Measurements from ENCODE around the gene PI4KA.
"Not testable (repeated sequence)": the region's sequence is repeated elsewhere in the genome, so short reads cannot be mapped to it uniquely, and the experiment has no call there.

PI4KA gene

GRCh38 chr22:20720692-20721408 lies 137.8 kb downstream of the PI4KA start:
- ATAC-seq: no peak

DNA sequence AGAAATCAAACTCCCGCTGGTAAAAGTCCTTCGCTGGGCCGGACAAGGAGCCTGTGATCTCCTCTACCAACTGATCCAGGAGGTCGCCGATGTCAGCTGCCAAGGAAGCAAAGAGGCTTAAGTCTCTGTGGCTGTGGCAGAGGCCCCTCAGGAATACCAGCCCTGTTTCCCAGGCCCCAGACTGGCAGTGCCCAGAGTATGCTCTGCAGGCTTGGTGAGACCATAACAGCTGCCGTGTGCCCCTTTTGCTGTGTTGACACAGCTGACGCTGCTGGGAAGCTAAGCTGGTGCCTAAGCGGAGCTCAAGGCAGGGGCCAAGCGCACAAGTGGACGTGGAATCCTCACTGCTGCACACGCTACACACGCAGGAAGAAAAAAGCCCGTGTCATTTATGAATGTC lies 139.9 kb downstream of the PI4KA start:
- ATAC-seq: not testable (repeated sequence)

DNA sequence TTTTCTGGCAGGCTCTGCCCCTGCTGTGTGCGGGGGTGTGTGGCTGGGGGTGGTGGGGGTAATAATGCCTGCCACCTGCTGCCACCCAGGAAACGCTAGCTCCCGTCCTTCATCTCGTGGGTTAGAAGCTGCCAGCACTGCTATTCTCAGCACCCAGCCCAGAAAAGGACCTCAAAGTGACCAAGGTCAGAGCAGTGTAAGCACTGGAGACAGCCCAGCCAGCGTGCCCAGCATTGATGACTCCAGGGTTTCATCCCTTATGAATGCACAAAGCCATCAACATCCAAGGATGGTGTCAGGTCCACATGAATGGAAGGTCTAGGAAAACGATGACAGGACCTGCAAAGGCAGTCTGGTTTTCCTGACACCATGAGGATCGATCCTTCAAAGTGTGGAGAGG lies 140.6 kb downstream of the PI4KA start:
- ATAC-seq: not testable (repeated sequence)

DNA sequence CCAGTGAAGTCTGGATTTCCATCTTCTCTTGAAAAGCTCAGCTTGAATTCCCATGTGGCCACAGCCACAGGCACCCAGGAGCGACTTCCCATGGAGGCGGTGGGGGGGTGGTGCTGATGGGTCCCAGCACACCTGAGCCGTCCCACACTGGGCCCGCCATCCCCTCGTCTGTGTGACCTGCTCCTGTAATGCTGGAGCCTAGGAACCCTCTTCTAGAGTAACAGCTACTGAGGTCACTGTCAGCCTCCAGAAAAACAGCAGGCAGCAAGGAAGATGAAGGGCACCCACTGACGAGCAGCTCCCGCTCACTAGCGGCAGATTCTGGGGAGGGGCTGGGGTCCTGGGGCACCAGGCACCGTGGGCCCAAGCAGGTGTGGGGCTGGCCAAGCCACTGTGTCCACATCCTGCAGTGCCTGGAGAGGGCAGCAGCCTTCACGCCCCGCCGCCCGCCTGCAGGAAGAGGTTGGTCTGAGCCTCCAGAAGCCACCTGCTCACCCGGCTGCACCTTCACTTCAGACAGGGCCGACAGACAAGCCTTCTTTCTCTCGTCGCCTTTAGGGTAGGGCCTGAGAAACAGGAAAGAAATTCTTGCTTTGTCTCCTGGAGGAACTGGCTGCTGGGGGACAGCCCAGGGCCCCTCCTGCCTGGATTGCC lies 141.3 kb downstream of the PI4KA start:
- ATAC-seq: not testable (repeated sequence)

DNA sequence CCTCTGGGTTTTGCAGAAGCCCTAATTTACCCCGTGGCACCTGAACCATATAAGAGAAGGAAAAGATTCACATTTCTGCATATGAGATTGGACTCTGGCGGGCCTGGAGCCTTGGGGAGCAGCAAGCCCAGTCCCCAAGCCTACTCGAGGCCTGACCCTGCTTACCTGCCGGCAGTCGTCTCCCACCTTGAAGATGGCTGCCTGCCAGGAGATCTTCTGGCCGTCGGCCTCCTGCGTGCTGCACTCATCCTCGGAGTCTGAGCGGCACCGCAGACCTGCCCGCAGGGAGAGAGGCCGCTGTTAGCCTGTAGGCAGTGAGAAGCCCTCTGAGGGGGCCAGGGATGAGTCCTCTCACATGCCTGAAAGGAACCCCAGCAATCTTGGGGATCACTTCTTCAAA lies 145.5 kb downstream of the PI4KA start:
- not testable (repeated sequence) for ATAC-seq

DNA sequence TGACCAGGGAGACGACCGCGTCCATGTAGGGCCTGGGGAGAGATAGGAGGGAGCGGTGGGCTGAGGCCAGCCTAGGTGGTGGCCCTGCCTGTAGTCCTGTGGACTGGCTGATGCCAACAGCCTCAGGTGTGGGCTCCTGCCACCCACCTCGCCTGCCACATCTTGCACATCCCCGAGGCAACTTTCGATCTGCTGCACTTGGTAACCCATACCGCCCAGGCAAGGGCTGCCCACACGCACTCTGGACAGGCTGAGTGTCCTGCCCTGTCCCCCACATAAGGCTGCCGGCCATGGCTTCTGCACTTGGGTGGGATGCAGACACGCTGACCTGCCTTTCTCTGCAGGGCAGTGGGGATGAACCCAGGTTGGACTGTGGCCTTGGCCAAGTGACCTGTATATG lies 148.6 kb downstream of the PI4KA start:
- ATAC-seq: not testable (repeated sequence)

DNA sequence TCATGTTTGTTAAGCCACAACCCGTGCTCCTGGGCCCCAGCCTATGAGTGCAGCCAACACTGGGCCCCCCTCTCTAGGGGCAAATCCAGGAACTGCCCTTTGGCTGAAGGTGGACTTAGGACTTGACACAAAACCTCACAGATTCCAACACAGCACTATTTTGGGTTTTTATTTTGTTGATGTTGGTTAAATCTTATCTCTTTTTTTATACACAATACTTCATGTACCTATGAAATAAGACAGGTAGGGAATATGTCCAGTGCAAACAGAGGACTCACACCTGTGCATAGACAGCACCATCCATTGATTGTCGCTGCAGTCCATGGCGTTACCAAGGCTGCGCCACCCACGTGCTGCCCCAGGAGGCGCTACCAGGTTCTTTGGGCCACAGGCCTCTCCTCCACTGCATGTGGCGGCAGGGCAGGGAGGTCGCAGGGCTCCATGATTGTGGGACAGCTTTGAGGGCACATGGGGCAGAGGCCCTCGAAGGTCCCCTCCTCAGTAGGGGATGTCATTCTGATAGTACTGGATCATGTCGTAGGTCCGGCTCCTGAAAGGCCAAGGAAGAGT lies 151.0 kb downstream of the PI4KA start:
- ATAC-seq: not testable (repeated sequence)

DNA sequence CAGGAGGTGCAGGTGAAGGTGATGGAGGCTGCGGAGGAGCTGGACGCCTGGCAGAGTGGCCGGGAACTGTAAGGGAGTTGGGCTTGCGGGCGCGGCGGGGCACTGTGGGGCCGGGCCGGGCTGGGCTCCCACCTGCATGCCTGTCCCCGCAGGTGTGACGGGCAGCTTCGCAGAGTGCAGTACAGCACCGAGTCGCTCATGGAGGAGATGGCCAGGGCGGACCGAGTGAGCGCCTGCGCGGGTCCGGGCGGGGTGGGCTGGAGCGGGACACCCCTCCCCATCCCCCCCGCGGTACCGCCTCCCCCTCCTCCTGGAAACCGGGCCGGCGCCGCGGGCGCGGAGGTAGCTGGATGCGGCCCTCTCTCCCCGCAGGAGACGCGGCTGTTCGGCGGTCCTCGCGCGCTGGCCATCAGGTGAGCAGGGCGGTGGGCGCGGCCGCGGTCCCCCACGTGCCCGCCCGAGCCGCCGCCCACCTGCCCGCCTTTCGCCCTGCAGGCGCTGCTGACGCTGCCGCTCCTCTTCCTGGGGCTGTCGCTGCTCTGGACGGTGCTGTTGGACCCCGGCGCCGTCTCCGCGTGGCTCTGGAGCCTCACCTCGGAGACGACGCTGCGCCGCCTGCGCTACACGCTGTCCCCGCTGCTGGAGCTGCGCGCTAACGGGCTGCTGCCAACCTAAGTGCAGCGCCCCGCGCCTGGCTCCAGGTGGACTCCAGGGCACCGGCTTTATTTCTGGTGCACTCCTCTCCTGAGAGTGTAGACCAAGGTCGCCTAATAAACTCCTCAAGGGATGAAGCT lies 154.6 kb downstream of the PI4KA start:
- ATAC-seq: not testable (repeated sequence)

DNA sequence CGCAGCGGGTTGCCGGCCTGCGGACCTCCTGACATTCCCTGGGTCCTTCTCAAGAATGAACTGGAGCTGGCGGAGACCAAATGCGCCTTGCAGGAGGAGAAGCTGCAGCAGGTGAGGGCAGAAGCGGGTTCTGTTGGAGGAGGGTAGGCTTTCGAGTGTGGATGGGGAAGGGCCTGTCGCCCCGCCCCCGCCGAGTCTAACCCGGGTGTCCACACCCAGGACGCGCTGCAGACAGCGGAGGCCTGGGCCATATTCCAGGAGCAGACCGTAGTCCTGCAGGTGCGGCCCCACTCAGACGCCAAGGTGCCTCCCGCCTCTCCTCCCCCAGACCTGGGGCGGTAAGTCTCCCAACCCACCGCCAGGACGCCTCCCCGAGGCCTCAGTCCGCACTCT lies 155.2 kb downstream of the PI4KA start:
- peak; percentile 29 to 30 for ATAC-seq

DNA sequence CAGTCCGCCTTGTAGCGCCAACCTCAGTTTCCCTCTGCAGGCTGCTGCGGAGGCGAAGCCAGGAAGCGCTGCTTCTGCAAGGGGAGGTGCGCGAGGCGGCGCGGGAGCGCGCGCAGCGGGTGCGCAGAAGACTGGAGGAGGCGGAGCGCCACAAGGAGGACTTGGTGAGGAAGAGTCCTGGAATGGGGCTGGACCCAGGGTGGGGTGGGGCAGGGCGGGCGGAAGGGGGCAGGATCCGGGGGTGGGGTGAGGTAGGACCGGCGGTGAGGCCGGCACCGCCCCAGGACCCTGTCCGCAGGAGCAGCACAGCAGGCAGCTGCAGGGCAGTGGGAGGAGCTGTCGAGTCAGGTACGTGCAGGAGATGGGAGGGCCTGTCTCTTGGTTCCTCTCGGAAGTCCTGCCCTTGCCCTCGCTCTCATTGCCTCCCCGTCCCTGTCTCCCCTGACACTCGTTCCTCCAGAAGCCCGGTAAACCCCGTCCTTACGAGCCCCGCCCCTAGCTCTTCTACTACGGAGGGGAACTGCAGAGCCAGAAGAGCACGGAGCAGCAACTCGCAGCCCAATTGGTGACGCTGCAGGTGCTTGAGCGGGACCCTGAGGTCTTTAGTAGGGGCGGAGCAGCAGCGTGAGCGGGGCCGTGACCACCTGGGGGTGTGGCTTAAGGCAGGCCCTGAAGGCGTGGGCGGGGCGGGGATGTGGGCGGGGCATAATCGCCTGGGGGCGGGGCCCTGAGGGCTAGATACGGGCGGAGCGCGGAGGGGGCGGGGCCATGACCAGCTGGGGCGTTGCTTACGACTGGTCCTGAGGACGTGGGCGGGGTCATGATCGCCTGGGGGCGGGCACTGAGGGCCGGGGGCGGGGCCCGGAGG lies 155.8 kb downstream of the PI4KA start:
- ATAC-seq: peak; percentile 80 to 82

DNA sequence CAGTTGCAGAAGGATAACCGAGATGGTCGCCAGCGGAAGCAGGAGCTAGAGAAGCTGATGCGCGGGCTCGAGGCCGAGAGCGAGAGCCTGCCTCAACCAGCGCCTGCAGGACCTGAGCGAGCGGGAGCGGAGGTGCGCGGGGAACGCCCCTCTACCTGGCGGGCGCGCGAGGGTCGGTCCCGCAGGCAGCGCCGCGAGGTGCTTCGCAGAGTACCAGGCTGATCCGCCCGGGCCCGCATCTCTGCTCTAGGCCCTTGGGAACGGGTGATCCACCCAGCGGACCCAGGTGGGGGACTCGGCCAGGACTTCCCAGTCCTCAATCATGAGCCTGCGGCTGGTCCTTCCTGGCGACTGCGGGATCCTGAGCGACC lies 156.5 kb downstream of the PI4KA start:
- ATAC-seq: peak; percentile 4 to 5

GRCh38 chr22:20701680-20702136 lies 156.9 kb downstream of the PI4KA start:
- ATAC-seq: peak in 1 of 2 donors; percentile 0

DNA sequence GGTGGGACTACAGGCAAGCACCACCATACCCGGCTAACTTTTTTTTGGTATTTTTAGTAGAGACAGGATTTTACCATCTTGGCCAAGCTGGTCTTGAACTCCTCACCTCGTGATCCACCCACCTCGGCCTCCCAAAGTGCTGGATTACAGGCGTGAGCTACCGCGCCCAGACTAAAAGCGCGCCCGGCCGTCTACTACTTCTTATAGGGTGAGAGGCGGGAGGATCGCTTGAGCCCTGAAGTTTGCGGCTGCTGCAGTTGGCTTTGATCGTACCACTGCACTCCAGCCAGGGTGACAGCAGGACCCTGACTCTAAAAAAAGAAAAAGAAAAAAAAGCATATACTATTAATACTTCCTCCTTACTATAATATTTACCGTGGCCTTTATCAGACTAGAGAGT lies 158.3 kb downstream of the PI4KA start:
- ATAC-seq: not testable (repeated sequence)

DNA sequence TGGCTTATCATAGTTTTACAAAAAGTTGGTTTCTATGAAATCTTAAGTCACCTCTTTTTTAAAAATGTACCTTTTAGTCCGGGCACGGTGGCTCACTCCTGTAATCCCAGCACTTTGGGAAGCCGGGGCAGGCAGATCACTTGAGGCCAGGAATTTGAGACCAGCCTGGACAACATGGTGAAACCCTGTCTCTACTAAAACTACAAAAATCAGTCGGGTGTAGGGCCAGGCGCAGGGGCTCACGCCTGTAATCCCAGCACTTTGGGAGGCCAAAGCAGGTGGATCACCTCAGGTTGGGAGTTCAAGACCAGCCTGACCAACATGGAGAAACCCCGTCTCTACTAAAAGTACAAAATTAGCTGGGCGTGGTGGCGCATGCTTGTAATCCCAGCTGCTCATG lies 158.8 kb downstream of the PI4KA start:
- not testable (repeated sequence) for ATAC-seq

GRCh38 chr22:20697481-20698113 lies 161.0 kb downstream of the PI4KA start:
- ATAC-seq: peak; percentile 45 to 46

DNA sequence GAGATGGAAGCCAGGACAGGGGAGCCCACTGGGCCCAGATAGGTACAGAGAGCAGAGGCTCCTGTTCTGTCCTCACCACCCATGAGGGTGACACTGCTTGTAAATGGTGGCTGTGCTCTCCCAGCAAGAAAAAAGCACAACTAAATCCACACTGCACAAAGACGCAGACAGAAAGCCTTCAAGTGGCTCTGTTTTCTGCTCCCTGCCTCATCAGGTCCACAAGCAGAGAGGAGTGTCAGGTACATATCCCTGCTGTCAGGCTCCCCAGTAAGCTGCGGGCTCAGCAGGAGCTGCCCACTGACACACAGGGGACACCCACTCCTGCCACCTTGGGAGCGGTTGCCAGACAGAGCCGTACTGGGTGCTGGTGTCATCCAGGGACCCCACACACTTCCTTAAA lies 162.6 kb downstream of the PI4KA start:
- not testable (repeated sequence) for ATAC-seq

DNA sequence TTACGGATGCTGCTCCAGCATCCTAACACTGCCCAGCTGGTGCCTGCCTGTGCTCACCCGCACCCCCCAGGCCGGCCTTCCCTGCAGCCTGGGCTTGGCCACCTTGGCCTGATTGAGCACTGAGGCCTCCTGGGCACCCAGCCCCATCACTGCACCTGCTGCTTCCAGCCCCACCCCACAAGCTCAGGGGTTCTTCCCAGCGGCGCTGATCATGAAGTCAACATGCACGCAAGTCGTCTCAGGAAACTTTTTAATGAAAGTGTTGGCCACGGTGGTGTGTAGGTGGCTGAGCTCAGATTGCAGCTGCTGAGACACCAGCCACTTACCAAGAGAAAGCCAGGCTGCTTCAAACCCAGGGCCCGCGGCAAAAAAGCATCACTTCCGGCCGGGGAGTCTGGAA lies 163.4 kb downstream of the PI4KA start:
- not testable (repeated sequence) for ATAC-seq

DNA sequence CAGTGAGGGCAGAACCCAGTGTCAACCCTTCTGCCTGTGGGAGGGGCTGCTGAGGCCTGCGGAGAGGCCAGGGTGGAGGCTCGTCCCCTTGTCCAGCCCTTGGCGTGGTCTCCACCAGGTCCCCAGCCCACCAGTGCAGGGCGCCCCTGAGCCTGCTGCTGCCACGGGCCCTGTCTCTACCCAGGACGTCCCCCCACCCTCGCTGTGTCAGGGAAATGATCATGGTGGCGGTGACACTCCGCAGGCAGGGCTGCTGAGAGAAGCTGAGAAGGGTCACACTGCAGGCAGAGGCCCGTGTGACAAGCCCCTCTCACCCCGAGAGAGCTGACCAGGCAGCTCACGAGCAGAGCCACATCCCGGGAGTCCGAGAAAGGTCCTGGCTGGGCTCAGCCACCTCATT lies 164.4 kb downstream of the PI4KA start:
- ATAC-seq: not testable (repeated sequence)

DNA sequence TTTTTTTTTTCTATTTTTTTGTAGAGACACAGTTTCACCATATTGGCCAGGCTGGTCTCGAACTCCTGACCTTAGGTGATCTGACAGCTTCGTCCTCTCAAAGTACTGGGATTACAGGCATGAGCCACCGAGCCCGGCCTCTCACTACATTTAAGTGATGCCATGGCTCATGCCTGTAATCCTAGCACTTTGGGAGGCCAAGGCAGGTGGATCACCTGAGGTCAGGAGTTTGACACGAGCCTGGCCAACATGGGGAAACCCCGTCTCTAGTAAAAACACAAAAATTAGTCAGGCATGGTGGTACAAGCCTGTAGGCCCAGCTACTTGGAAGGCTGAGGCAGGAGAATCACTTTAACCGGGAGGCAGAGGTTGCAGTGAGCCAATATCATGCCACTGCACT lies 165.7 kb downstream of the PI4KA start:
- ATAC-seq: not testable (repeated sequence)

GRCh38 chr22:20690586-20691317 lies 167.9 kb downstream of the PI4KA start:
- not testable (repeated sequence) for ATAC-seq

Measured in activated CD4-positive, CD25-positive, alpha-beta regulatory T cell treated with anti-CD3 and anti-CD28 coated beads, Interleukin-2, amount 50 U/mL, for 24 hours (primary cell).